Right ventricle myocardium superior (tissue), 1 donor: ENCODE results near the gene OSBPL1A. TPM values are rescaled to one million over a fixed set of nuclear protein-coding genes. Genes with fewer than 3 reads are reported as not detected.

Experiments used
- ATAC-seq: fragments of 200-7000 bp; cut with Tn5 transposase; one replicate; pipeline ENCODE4 v1.9.1; 2020; ENCODE audit warnings: mild to moderate bottlenecking; ENCODE audit not compliant: poor library complexity
- DNase-seq: peaks from one replicate; pipeline ENCODE4 v3.0.0-alpha.2; 2020
- intact Hi-C: fragments of 100-400 bp; cut with DNase I; formaldehyde crosslinking; loops from one replicate; pipeline ENCODE4 v1.11.2; 2022
- total RNA-seq: library from RNA; stranded (reverse); fragmentation: NEBNext Ultra II Directional; extraction: Animal tissue kit (Norgen Biotek cat#: 25700); gene quantifications from one replicate; pipeline ENCODE4 v1.2.1, GENCODE V29; 2021
- donor health status: DM: no; HTN: yes; CAD: no; lungs with severe emphysema.

Gene OSBPL1A
- total RNA-seq, 1 donor from 2014 or later: 79.9 TPM

GRCh38 chr18:24276994-24277393, 120.6 kb downstream of the OSBPL1A start:
- ATAC-seq (no peak), DNase-seq (no peak)
- intact Hi-C loops: no loop called here

DNA sequence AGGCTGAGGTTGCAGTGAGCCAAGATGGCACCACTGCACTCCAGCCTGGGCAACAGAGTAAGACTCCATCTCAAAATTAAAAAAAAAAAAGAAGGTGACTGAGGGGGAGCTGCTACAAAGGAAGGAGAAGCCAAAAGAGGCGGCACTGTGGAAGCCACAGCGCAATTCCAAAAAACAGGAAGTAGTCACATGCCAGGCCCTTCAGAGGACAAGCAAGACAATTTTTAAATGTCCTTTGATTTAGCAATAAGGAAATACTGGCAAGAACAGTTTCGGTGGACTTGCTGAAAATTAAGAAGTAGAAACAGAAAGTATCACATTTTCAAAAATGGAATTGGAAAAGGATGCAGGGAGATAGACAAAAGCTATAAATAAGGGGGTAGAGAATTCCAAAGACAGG, 122.8 kb downstream of the OSBPL1A start:
- ATAC-seq (no peak), DNase-seq (no peak)
- intact Hi-C loops: loop anchor here (5.0 kb wide), 1 partner anchor 98 kb away; no protein-coding TSS in a partner anchor

GRCh38 chr18:24273596-24273995, 124.0 kb downstream of the OSBPL1A start:
- intact Hi-C loops: loop anchor here (5.0 kb wide), 1 partner anchor 96 kb away; no protein-coding TSS in a partner anchor
- DNase-seq: no peak
- ATAC-seq: no peak

GRCh38 chr18:24272229-24272525, 125.4 kb downstream of the OSBPL1A start:
- intact Hi-C loops: loop anchor here (5.0 kb wide), 1 partner anchor 95 kb away; no protein-coding TSS in a partner anchor
- no peak for ATAC-seq
- no peak for DNase-seq

GRCh38 chr18:24271381-24272228, 126.0 kb downstream of the OSBPL1A start:
- intact Hi-C loops: loop anchor here (5.0 kb wide), 1 partner anchor 94 kb away; no protein-coding TSS in a partner anchor
- peak; percentile 88 for ATAC-seq
- DNase-seq: peak; percentile 87

DNA sequence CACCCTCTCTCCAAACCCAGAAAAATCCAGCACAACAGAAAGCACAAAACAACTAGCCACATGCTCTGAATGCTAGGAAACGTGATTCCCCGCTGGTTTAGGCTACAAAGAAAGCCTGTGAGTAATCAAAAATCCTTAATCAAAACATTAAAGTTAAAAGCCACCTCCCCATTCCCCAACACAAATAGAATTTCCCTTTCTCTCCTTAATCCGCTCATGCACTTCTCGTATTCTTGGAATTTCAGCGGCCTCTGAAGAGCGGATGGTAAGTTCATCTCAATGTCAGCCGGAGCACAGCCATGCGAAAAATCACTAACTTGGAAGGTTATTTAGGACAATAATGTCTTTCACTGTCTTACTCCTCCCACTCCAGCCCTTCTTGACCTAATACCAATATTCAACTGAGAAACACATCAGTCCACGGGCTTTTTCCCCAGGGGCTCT, 126.7 kb downstream of the OSBPL1A start:
- ATAC-seq (peak; percentile 44), DNase-seq (no peak)
- intact Hi-C loops: loop anchor here (5.0 kb wide), 1 partner anchor 94 kb away; no protein-coding TSS in a partner anchor

GRCh38 chr18:24270358-24270936, 127.2 kb downstream of the OSBPL1A start:
- ATAC-seq (no peak), DNase-seq (no peak)
- intact Hi-C loops: loop anchor here (5.0 kb wide), 1 partner anchor 93 kb away; no protein-coding TSS in a partner anchor

DNA sequence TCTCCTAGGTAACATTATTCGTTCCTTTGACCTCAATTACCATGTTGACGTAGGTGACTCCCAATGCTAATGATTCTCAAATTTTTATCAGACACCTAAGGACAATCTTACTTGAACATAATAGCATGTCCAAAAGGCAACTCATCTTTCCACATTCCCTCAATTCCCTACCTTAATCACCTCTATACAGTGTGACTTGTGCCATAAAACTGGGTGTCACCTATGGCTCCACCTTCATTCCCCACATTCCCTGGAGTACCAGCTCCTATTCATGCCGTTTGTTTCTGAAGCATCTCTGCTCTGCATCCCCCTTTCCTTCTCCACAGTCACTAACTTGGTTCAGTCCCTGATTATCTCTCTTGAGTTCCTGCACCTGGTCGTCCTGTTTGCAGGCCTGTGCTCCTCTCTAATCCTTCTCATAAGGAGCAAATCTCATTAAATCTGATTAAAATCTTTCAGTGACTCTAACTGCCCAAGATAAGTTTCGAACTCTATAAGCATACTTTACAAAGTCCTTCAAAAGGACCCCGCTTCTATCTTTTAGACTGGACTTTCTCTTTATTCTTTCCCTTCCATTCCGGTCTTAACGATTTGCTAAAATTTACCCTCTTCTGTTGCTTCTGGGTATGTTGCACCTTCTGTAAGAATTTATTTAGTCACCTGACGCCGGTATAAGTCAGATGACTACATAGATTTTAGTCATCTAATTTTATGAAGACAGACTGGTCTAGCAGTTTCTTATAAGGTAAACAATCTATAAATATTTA, 128.7 kb downstream of the OSBPL1A start:
- intact Hi-C loops: no loop called here
- DNase-seq (no peak), ATAC-seq (no peak)

GRCh38 chr18:24267878-24268277, 129.7 kb downstream of the OSBPL1A start:
- ATAC-seq (no peak), DNase-seq (no peak)
- intact Hi-C loops: no loop called here

DNA sequence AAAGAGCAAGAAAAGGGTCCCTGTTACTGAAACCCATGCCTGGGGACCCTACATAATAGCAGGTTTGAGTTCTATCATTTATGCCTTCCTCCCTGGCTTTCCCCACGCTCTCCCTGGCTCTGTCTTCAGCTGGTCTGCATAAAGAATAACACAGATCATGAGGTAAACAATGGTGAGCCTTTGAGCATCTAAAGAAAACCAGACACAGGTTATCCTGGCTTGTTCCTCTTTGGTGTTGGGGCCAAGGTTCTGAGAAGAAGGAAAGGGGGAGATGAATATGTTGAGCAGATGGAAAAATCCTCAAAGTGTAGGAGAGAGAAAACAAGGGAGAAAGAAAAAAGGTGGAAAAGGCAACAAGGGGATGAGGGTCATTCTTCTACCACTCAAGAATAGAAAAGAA, 131.5 kb downstream of the OSBPL1A start:
- DNase-seq: no peak
- no peak for ATAC-seq
- intact Hi-C loops: no loop called here

GRCh38 chr18:24265502-24266064, 132.0 kb downstream of the OSBPL1A start:
- DNase-seq (no peak), ATAC-seq (no peak)
- intact Hi-C loops: no loop called here

- no peak for ATAC-seq
- intact Hi-C loops: no loop called here
Observed at GRCh38 chr18:24263050-24263449, 134.6 kb downstream of the OSBPL1A start.

DNA sequence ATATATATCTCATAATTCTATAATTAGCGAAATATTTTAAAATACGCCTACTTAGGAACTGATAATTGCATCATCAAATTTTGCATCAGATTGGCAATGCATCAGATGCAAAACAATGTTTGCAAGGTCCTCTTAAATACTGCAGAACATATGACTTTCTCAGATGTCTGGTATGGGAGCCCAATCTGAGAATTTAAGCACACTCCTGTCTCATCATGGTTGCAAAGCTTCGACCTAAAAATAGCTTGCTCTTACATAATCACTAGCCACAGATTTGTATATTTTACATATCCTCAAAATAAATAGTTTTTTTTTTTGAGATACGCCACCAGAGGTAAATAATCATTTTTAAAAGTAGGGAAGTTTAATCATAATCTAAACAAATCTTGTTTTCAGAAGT, 135.5 kb downstream of the OSBPL1A start:
- intact Hi-C loops: no loop called here
- peak; percentile 72 for ATAC-seq
- DNase-seq: no peak

More at GRCh38 chr18:24263050-24263449, 134.6 kb downstream of the OSBPL1A start:
- DNase-seq: no peak

- ATAC-seq (no peak), DNase-seq (no peak)
- intact Hi-C loops: no loop called here
Observed at GRCh38 chr18:24259869-24260641, 137.6 kb downstream of the OSBPL1A start.

DNA sequence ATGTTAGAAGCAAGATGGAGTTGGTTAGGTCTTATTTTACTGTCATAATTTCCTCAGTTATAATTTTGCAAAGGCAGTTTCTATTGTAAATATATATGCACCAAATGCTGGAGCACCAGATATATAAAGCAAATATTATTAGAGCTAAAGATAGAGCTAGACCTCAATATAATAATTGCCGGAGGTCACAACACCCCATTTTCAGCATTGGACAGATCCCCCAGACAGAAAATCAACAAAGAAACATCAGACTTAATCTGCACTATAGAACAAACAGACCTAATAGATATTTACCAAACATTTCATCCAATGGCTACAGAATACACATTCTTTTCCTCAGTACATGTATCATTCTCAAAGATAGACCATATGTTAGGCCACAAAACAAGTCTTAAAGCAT, 143.6 kb downstream of the OSBPL1A start:
- ATAC-seq: no peak
- intact Hi-C loops: no loop called here
- DNase-seq: no peak

- no peak for ATAC-seq
- intact Hi-C loops: no loop called here
- DNase-seq: no peak
Observed at GRCh38 chr18:24249716-24250115, 147.9 kb downstream of the OSBPL1A start.

DNA sequence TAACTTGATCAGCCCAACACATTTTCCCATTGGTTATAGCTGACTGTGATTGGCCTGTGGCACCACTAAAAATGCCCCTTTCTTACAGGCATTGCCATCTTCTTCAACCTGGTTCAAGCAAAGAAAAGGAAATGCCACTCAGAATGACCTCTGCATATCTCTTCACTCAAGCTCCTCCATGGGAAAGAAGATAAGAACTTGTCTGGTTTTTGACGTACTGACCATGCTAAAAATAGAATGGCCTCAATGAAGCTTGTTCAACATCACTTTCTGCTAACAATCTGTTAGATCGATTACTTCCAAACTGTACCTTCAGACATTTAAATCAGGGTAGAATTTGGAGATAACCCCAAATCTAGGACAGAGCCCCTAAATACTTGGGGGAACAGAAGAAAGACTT, 149.3 kb downstream of the OSBPL1A start:
- peak; percentile 37 for ATAC-seq
- intact Hi-C loops: no loop called here
- DNase-seq: no peak

DNA sequence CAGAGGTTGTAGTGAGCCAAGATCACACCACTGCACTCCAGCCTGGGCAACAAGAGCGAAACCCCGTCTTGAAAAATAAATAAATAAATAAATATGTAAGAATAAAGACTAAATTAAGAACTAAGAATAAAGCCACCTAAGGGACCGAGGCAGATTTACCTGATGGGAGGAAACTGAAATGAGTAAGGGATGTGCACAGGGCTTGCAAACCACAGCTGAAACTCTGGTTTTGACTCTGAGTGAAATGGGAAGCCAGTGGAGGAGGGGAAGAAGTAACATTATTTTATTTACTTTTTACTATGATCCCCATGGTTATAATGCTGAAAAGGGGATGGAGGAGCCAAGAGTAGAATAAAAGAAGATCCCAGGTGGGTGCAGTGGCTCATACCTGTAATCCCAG, 151.5 kb downstream of the OSBPL1A start:
- no peak for DNase-seq
- intact Hi-C loops: no loop called here
- no peak for ATAC-seq
